ENCODE measurements around the gene RASGRF1. TPM values are rescaled to one million over a fixed set of nuclear protein-coding genes. Genes with fewer than 3 reads are reported as not detected.

Gene RASGRF1
- total and polyA plus RNA-seq, 9 of the 15 experiments (the other 6 are each of a cell fraction or from before 2014, with no cell fraction given): 0.03 to 0.58 (median 0.06) TPM; not detected in 1

DNA sequence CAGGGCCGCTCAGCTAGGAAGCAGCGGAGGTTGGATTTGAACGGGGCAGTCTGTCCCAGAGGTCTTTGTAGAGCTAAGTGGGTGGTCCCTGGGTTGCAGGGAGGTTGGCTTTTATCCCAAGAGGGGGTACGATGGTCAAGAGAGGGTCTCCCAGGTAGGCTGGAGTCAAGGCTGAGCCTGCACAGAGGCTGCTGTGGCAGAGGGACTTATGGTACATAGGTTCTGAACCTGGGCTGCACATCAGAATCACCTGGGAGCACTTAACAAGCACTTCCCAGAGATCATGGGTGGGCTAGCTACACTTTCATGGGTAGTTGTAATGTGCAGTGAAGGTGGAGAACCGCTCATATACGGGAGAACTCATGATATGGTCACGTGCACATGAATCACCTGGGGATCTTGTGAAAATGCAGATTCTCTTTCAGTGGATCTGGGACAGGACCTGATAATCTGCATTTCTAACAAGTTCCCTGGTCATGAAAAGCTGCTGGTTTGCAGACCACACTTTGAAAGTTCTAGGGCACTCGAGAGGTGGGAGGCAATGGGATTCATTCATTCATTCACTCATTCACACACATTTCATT is 2.9 kb upstream of the RASGRF1 start:
- peaks cover 0 to 17% of the 10 kb centered on the region in 2 experiments; a peak in 1 of 5 replicates for H3K4me1 ChIP-seq (replicated peaks in 1 of 2; ENCODE audit: control insufficient read depth in 2 of 2, insufficient read depth in 2 of 2, low read length in 2 of 2)
- ChIA-PET POLR2A (interaction anchor here (0.6 to 0.7 kb wide), 2 partner anchors 21 kb away, joined by 3 to 4 read pairs; no protein-coding TSS in a partner anchor), CTCF (ENCODE audit: low intra/inter-chr PET ratio) (no interaction called here)
- H3K4me2 ChIP-seq (ENCODE audit: insufficient read depth, low read length): no peak overlapping the region
- intact Hi-C loops (cut with micrococcal nuclease): no loop called here
- DNase-seq (ENCODE audit: extremely low read depth in 1 of 4, low spot score in 3 of 4) (no peak), FAIRE-seq (no peak), ATAC-seq (no peak)
- no peak overlapping the region for H3K9ac ChIP-seq (ENCODE audit: insufficient read depth in 1 of 2, low read depth in 2 of 2, low read length in 2 of 2)
- H4K20me1 ChIP-seq (replicated peaks; ENCODE audit: control insufficient read depth, insufficient read depth, low read length): no peaks in the 10 kb centered on the region
- no peak overlapping the region for H2AFZ ChIP-seq (ENCODE audit: low read depth, low read length)
- no peak for TF ChIP-seq POLR2G (IDR thresholded peaks at IDR 0.05; ENCODE audit: low read depth, low read length)
- TF ChIP-seq EWSR1 (IDR thresholded peaks at IDR 0.05; ENCODE audit: borderline replicate concordance, low read depth, partially characterized antibody): no peak
- TF ChIP-seq ZSCAN32 (CRISPR knock-in tag; IDR thresholded peaks at IDR 0.05): no peak
- TF ChIP-seq ZNF830 (CRISPR knock-in tag; IDR thresholded peaks at IDR 0.05): no peak
- no peaks in the 10 kb centered on the region for H3K9me3 ChIP-seq (replicated peaks; ENCODE audit: control insufficient read depth, insufficient read depth, low read depth, low read length)
- BruUV-seq (replicated peaks): no TSS peak
- H3K36me3 ChIP-seq (ENCODE audit: control insufficient read depth, insufficient read depth, low read length): no peaks in the 10 kb centered on the region
- peaks cover 8 to 37% of the 10 kb centered on the region in 2 experiments; a peak in 4 of 5 replicates for H3K27me3 ChIP-seq (ENCODE audit: control insufficient read depth in 2 of 2, insufficient read depth in 2 of 2, low read length in 2 of 2)
- H3K79me2 ChIP-seq (ENCODE audit: control insufficient read depth, insufficient read depth, low read length): no peaks in the 10 kb centered on the region
- WGBS (ENCODE audit: insufficient coverage, low coverage, missing lambda C conversion rate): 0% methylated on average over 8 of the region's 8 CpGs
- H3K27ac ChIP-seq (ENCODE audit: extremely low read depth, low read depth, low read length): no peak overlapping the region
- in situ Hi-C loops (cut with MboI): no loop called here
- no peak overlapping the region for H3K4me3 ChIP-seq
- H3K9me1 ChIP-seq (ENCODE audit: control insufficient read depth, insufficient read depth, low read length): no peaks in the 10 kb centered on the region

DNA sequence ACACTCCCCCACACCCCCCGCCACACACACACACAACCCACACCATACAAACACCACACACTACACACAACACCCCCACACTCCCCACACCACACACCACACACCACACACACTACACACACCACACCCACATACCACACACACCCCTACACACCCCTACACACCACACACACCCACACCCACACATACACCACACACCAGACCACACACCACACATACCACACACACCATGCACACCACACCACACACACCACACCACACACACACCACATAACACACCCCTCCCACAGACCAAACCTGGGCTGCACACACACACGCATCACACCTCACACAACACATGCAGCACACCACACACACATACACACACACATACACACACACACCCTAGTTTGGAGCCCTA is 1.8 kb upstream of the RASGRF1 start:
- H3K27ac ChIP-seq (ENCODE audit: extremely low read depth, low read depth, low read length): no peak overlapping the region
- peaks cover 5 to 43% of the 10 kb centered on the region in 2 experiments; a peak in 4 of 5 replicates for H3K27me3 ChIP-seq (ENCODE audit: control insufficient read depth in 2 of 2, insufficient read depth in 2 of 2, low read length in 2 of 2)
- no peak for FAIRE-seq
- TF ChIP-seq POLR2AphosphoS5 (IDR thresholded peaks at IDR 0.05; ENCODE audit: control insufficient read depth, insufficient read depth, low read depth, low read length) (no peak), JUND (IDR thresholded peaks at IDR 0.05; ENCODE audit: borderline replicate concordance, low read depth, low read length) (no peak), JUND (tag; IDR thresholded peaks at IDR 0.05; ENCODE audit: borderline replicate concordance, low read depth, low read length) (no peak)
- TF ChIP-seq, protein P1, sequence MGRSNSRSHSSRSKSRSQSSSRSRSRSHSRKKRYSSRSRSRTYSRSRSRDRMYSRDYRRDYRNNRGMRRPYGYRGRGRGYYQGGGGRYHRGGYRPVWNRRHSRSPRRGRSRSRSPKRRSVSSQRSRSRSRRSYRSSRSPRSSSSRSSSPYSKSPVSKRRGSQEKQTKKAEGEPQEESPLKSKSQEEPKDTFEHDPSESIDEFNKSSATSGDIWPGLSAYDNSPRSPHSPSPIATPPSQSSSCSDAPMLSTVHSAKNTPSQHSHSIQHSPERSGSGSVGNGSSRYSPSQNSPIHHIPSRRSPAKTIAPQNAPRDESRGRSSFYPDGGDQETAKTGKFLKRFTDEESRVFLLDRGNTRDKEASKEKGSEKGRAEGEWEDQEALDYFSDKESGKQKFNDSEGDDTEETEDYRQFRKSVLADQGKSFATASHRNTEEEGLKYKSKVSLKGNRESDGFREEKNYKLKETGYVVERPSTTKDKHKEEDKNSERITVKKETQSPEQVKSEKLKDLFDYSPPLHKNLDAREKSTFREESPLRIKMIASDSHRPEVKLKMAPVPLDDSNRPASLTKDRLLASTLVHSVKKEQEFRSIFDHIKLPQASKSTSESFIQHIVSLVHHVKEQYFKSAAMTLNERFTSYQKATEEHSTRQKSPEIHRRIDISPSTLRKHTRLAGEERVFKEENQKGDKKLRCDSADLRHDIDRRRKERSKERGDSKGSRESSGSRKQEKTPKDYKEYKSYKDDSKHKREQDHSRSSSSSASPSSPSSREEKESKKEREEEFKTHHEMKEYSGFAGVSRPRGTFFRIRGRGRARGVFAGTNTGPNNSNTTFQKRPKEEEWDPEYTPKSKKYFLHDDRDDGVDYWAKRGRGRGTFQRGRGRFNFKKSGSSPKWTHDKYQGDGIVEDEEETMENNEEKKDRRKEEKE (IDR thresholded peaks at IDR 0.05; ENCODE audit: borderline replicate concordance in 1 of 2, control insufficient read depth in 1 of 2, low read depth in 2 of 2, low read length in 1 of 2): no peak

More for the DNA sequence above, 1.8 kb upstream of the RASGRF1 start:
- Histone ChIP-seq H3K9me3 (replicated peaks; ENCODE audit: control insufficient read depth, insufficient read depth, low read depth, low read length) (no peaks in the 10 kb centered on the region), H3K9ac (ENCODE audit: insufficient read depth in 1 of 2, low read depth in 2 of 2, low read length in 2 of 2) (no peak overlapping the region), H3K79me2 (ENCODE audit: control insufficient read depth, insufficient read depth, low read length) (no peaks in the 10 kb centered on the region), H3K4me1 (replicated peaks in 1 of 2; ENCODE audit: control insufficient read depth in 2 of 2, insufficient read depth in 2 of 2, low read length in 2 of 2) (peaks cover 0 to 17% of the 10 kb centered on the region in 2 experiments; a peak in 1 of 5 replicates), H3K36me3 (ENCODE audit: control insufficient read depth, insufficient read depth, low read length) (no peaks in the 10 kb centered on the region), H3K4me3 (no peak overlapping the region), H3K9me1 (ENCODE audit: control insufficient read depth, insufficient read depth, low read length) (no peaks in the 10 kb centered on the region), H3K4me2 (ENCODE audit: insufficient read depth, low read length) (no peak overlapping the region), H4K20me1 (replicated peaks; ENCODE audit: control insufficient read depth, insufficient read depth, low read length) (no peaks in the 10 kb centered on the region; the same call in 1 of the 2 replicates), H2AFZ (ENCODE audit: low read depth, low read length) (no peak overlapping the region)
- ChIA-PET POLR2A (interaction anchor here (0.6 to 0.7 kb wide), 2 partner anchors 20 to 22 kb away, joined by 3 to 4 read pairs; no protein-coding TSS in a partner anchor), CTCF (ENCODE audit: low intra/inter-chr PET ratio) (no interaction called here)
- ATAC-seq: no peak
- WGBS (ENCODE audit: insufficient coverage, low coverage, missing lambda C conversion rate): 0% methylated on average over 1 of the region's 2 CpGs
- intact Hi-C loops (cut with micrococcal nuclease) (no loop called here), in situ Hi-C loops (cut with MboI) (no loop called here)
- no TSS peak for BruUV-seq (replicated peaks)
- no peak for DNase-seq (ENCODE audit: extremely low read depth in 1 of 4, low spot score in 3 of 4)
